H9 (cell line): Measurements from ENCODE around the gene KIAA1958. TPM values are rescaled to one million over a fixed set of nuclear protein-coding genes. Genes with fewer than 3 reads are reported as not detected.

Experiments used
- DNase-seq: peaks from one replicate; pipeline ENCODE4 v3.0.0-alpha.2; 2017
- H2AFZ ChIP-seq: one replicate; pipeline ENCODE4 v1.6.1; 2013; ENCODE audit warnings: mild to moderate bottlenecking, low read length, control low read depth, moderate library complexity
- H2AK5ac ChIP-seq: 2 replicates; pipeline ENCODE4 v1.6.1; 2013; ENCODE audit warnings: low read length, control low read depth, mixed read lengths; ENCODE audit not compliant: insufficient read length
- H2BK120ac ChIP-seq: one replicate; pipeline ENCODE4 v1.6.1; 2013; ENCODE audit warnings: low read depth, mild to moderate bottlenecking, low read length, control low read depth, inconsistent platforms; ENCODE audit not compliant: poor library complexity, severe bottlenecking
- H2BK12ac ChIP-seq: 2 replicates; pipeline ENCODE4 v1.6.1; 2013; ENCODE audit warnings: low read length, control low read depth, mixed read lengths, low read depth; ENCODE audit not compliant: insufficient read length
- H2BK15ac ChIP-seq: 2 replicates; pipeline ENCODE4 v1.6.1; 2013; ENCODE audit warnings: low read depth, low read length, control low read depth
- H2BK20ac ChIP-seq: one replicate; pipeline ENCODE4 v1.6.1; 2013; ENCODE audit warnings: low read depth, mild to moderate bottlenecking, low read length, control low read depth, inconsistent platforms; ENCODE audit not compliant: poor library complexity, severe bottlenecking
- H2BK5ac ChIP-seq: 2 replicates; pipeline ENCODE4 v1.6.1; 2013; ENCODE audit warnings: low read length, control low read depth, mixed read lengths; ENCODE audit not compliant: insufficient read length
- H3K14ac ChIP-seq: 2 replicates; pipeline ENCODE4 v1.6.1; 2013; ENCODE audit warnings: low read length, control low read depth; ENCODE audit not compliant: insufficient read depth
- H3K18ac ChIP-seq: 2 replicates; pipeline ENCODE4 v1.6.1; 2013; ENCODE audit warnings: low read depth, mild to moderate bottlenecking, mixed read lengths, low read length, control low read depth; ENCODE audit not compliant: insufficient read length
- H3K23ac ChIP-seq: 2 replicates; pipeline ENCODE4 v1.6.1; 2013; ENCODE audit warnings: low read length, control low read depth, mixed read lengths, low read depth; ENCODE audit not compliant: insufficient read length
- H3K23me2 ChIP-seq: 2 replicates; pipeline ENCODE4 v1.6.1; 2013; ENCODE audit warnings: low read depth, mild to moderate bottlenecking, mixed read lengths, low read length, control low read depth; ENCODE audit not compliant: insufficient read length, poor library complexity, severe bottlenecking
- H3K27ac ChIP-seq: 2 replicates; pipeline ENCODE4 v1.5.1; 2013; ENCODE audit warnings: low read length, control low read depth, mixed read lengths, low read depth; ENCODE audit not compliant: insufficient read length
- H3K27me3 ChIP-seq: 2 replicates; pipeline ENCODE4 v1.6.1; 2013; ENCODE audit warnings: low read length, control low read depth, inconsistent platforms; ENCODE audit not compliant: insufficient read depth
- H3K4ac ChIP-seq: 2 replicates; pipeline ENCODE4 v1.6.1; 2013; ENCODE audit warnings: low read depth, mild to moderate bottlenecking, control low read depth, inconsistent platforms, low read length, moderate library complexity
- H3K4me1 ChIP-seq: 2 replicates; pipeline ENCODE4 v1.6.1; 2013; ENCODE audit warnings: low read length, control low read depth, inconsistent platforms; ENCODE audit not compliant: insufficient read depth
- H3K4me2 ChIP-seq: 2 replicates; pipeline ENCODE4 v1.6.1; 2013; ENCODE audit warnings: low read length, control low read depth, mixed read lengths; ENCODE audit not compliant: insufficient read length, insufficient read depth
- H3K56ac ChIP-seq: 2 replicates; pipeline ENCODE4 v1.6.1; 2013; ENCODE audit warnings: low read depth, mild to moderate bottlenecking, mixed read lengths, low read length, control low read depth; ENCODE audit not compliant: insufficient read length
- H3K79me1 ChIP-seq: 2 replicates; pipeline ENCODE4 v1.6.1; 2013; ENCODE audit warnings: low read depth, mild to moderate bottlenecking, moderate library complexity, low read length, control low read depth, inconsistent platforms; ENCODE audit not compliant: insufficient read depth, poor library complexity, severe bottlenecking
- H3K79me2 ChIP-seq: 2 replicates; pipeline ENCODE4 v1.6.1; 2013; ENCODE audit warnings: low read length, control low read depth, inconsistent platforms; ENCODE audit not compliant: insufficient read depth
- H3K9ac ChIP-seq: 2 replicates; pipeline ENCODE4 v1.6.1; 2013; ENCODE audit warnings: low read length, control low read depth, mixed read lengths; ENCODE audit not compliant: insufficient read length; ENCODE audit errors: extremely low read depth
- H3K9me3 ChIP-seq: one replicate; pipeline ENCODE4 v1.6.1; 2013; ENCODE audit warnings: low read depth, low read length, inconsistent platforms; ENCODE audit not compliant: control insufficient read depth
- H3T11ph ChIP-seq: one replicate; pipeline ENCODE4 v1.6.1; 2013; ENCODE audit warnings: mild to moderate bottlenecking, low read length, control low read depth, inconsistent platforms
- H4K20me1 ChIP-seq: one replicate; pipeline ENCODE4 v1.6.1; 2013; ENCODE audit not compliant: control insufficient read depth, insufficient read length, insufficient read depth
- H4K5ac ChIP-seq: 2 replicates; pipeline ENCODE4 v1.6.1; 2013; ENCODE audit warnings: low read depth, mild to moderate bottlenecking, mixed read lengths, low read length, control low read depth; ENCODE audit not compliant: insufficient read length
- H4K8ac ChIP-seq: replicated peaks from 2 replicates; pipeline ENCODE4 v1.6.1; 2013; ENCODE audit warnings: low read length, control low read depth, mixed read lengths, low read depth; ENCODE audit not compliant: insufficient read length
- H4K91ac ChIP-seq: 2 replicates; pipeline ENCODE4 v1.6.1; 2013; ENCODE audit warnings: low read depth, mild to moderate bottlenecking, moderate library complexity, mixed read lengths, low read length, control low read depth; ENCODE audit not compliant: insufficient read length
- H3K27ac Mint-ChIP-seq, 3 experiments: 2 replicates in 2 of 3; 3 replicates in 1 of 3; pipeline ENCODE4 v1.8.0; 2020 to 2021; ENCODE audit warnings: mixed read lengths in 3 of 3, mild to moderate bottlenecking in 1 of 3, moderate library complexity in 1 of 3
- H3K27me3 Mint-ChIP-seq: 2 replicates; pipeline ENCODE4 v1.8.0; 2021; ENCODE audit warnings: low read depth, mild to moderate bottlenecking, moderate library complexity, mixed read lengths
- H3K36me3 Mint-ChIP-seq, 3 experiments: 2 replicates in 2 of 3; 3 replicates in 1 of 3; pipeline ENCODE4 v1.8.0; 2020 to 2021; ENCODE audit warnings: low read depth in 3 of 3, mixed read lengths in 3 of 3; ENCODE audit not compliant: insufficient read depth in 1 of 3
- H3K4me1 Mint-ChIP-seq, 2 experiments: 2 replicates each; pipeline ENCODE4 v1.8.0; 2020; ENCODE audit warnings: mixed read lengths in 2 of 2
- H3K4me3 Mint-ChIP-seq, 2 experiments: 2 replicates in 1 of 2; 3 replicates in 1 of 2; pipeline ENCODE4 v1.8.0; 2020 to 2021; ENCODE audit warnings: mild to moderate bottlenecking in 2 of 2, mixed read lengths in 2 of 2, moderate library complexity in 1 of 2
- H3K9me3 Mint-ChIP-seq, 2 experiments: 2 replicates in 1 of 2; 3 replicates in 1 of 2; pipeline ENCODE4 v1.8.0; 2020; ENCODE audit warnings: mild to moderate bottlenecking in 2 of 2, mixed read lengths in 2 of 2, moderate library complexity in 1 of 2
- WGBS: extraction: QIAGEN DNeasy Blood & Tissue Kit; methylation state at CpG from one replicate; pipeline ENCODE4 v1.1.7; 2013; ENCODE audit warnings: missing lambda C conversion rate, low lambda C conversion rate, mixed read lengths; ENCODE audit not compliant: insufficient read length; ENCODE audit errors: extremely low coverage; 5-methylcytosine and 5-hydroxymethylcytosine counted together
- total RNA-seq: library from RNA; stranded (reverse); gene quantifications from 2 replicates; pipeline ENCODE4 v1.2.1, GENCODE V29; 2021
- TF ChIP-seq, protein P1 (sequence below): fragments of 200-600 bp; sonication (generic); conservative IDR thresholded peaks from 3 replicates; pipeline ENCODE4 v1.8.0; 2021; ENCODE audit warnings: antibody characterized with exemption, mild to moderate bottlenecking

Gene KIAA1958
- total RNA-seq, 1 experiment from 2014 or later: 34.0 TPM

DNA sequence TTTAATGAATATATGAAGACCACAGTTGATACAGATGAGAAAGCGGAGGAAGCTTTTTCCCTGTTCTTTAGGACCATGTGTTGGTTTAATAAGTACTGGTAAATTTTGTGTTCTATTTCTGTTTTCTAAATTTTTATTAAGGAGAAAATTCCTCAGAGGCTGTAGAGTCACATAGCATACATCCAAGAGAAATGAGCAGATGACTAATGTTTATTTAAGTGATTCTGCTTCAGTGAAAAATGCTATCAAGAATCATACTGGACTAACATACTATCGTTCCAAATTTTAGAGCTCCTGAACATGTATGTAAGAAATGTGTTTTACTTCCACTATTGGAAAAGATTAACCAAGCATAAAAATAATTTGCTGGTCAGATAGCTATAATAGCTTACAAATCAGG is 115.0 kb downstream of the KIAA1958 start:
- Mint-ChIP-seq H3K9me3 (no peaks in the 10 kb centered on the region), H3K4me1 (peaks cover 5 to 17% of the 10 kb centered on the region in 2 experiments; a peak in 3 of 4 replicates), H3K4me3 (no peak overlapping the region), H3K27me3 (no peaks in the 10 kb centered on the region), H3K27ac (no peak overlapping the region), H3K36me3 (no peaks in the 10 kb centered on the region)
- no CpG with 5 or more reads among the region's 2 CpGs for WGBS
- H2AFZ ChIP-seq: no peak overlapping the region
- H3T11ph ChIP-seq: no peak overlapping the region
- H3K4me1 ChIP-seq: no peaks in the 10 kb centered on the region; the same call in 1 of the 2 replicates
- no peak overlapping the region for H4K5ac ChIP-seq
- H2BK15ac ChIP-seq: no peak overlapping the region
- H3K27me3 ChIP-seq: no peaks in the 10 kb centered on the region
- TF ChIP-seq, protein P1, sequence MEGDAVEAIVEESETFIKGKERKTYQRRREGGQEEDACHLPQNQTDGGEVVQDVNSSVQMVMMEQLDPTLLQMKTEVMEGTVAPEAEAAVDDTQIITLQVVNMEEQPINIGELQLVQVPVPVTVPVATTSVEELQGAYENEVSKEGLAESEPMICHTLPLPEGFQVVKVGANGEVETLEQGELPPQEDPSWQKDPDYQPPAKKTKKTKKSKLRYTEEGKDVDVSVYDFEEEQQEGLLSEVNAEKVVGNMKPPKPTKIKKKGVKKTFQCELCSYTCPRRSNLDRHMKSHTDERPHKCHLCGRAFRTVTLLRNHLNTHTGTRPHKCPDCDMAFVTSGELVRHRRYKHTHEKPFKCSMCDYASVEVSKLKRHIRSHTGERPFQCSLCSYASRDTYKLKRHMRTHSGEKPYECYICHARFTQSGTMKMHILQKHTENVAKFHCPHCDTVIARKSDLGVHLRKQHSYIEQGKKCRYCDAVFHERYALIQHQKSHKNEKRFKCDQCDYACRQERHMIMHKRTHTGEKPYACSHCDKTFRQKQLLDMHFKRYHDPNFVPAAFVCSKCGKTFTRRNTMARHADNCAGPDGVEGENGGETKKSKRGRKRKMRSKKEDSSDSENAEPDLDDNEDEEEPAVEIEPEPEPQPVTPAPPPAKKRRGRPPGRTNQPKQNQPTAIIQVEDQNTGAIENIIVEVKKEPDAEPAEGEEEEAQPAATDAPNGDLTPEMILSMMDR: no peak
- H3K79me2 ChIP-seq: peaks cover 8% of the 10 kb centered on the region; the same call in 1 of the 2 replicates
- no peak overlapping the region for H3K4ac ChIP-seq
- H3K14ac ChIP-seq: no peak overlapping the region
- H3K27ac ChIP-seq: no peak overlapping the region
- no peak overlapping the region for H2BK120ac ChIP-seq
- peaks cover 4% of the 10 kb centered on the region for H3K79me1 ChIP-seq
- H4K20me1 ChIP-seq: no peaks in the 10 kb centered on the region
- no peak overlapping the region for H2AK5ac ChIP-seq
- no peaks in the 10 kb centered on the region for H3K23me2 ChIP-seq
- no peaks in the 10 kb centered on the region for H3K9me3 ChIP-seq
- H2BK12ac ChIP-seq: no peak overlapping the region
- no peak overlapping the region for H3K56ac ChIP-seq
- no peak overlapping the region for H4K91ac ChIP-seq
- no peak overlapping the region for H3K23ac ChIP-seq
- no peak overlapping the region for H2BK5ac ChIP-seq
- H3K18ac ChIP-seq: no peak overlapping the region
- no peak overlapping the region for H3K9ac ChIP-seq
- H4K8ac ChIP-seq: no peak overlapping the region
- H2BK20ac ChIP-seq: no peak overlapping the region
- H3K4me2 ChIP-seq: no peak overlapping the region
- DNase-seq: no peak
